ENCODE data around the gene ULK3.

DNA sequence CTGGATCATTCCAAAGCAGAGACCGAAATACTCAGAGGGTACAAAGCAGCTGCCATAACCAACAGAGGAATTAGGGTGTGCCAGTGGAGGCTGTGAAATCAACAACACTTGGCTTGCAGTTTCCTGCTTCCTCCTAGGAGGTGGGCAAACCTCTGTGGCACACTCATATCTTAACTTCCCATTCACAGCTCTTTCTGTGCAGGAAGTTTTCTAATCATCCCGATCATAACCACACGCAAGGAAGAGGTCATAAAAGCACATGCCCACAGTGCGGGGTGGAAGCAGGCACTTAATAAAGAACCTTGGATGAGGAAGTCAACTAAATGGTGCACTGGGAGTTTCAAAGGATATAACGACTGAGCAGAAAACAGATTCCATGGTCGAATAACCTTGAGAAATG is 25.1 kb upstream of the ULK3 start:
- TF ChIP-seq, protein P1, sequence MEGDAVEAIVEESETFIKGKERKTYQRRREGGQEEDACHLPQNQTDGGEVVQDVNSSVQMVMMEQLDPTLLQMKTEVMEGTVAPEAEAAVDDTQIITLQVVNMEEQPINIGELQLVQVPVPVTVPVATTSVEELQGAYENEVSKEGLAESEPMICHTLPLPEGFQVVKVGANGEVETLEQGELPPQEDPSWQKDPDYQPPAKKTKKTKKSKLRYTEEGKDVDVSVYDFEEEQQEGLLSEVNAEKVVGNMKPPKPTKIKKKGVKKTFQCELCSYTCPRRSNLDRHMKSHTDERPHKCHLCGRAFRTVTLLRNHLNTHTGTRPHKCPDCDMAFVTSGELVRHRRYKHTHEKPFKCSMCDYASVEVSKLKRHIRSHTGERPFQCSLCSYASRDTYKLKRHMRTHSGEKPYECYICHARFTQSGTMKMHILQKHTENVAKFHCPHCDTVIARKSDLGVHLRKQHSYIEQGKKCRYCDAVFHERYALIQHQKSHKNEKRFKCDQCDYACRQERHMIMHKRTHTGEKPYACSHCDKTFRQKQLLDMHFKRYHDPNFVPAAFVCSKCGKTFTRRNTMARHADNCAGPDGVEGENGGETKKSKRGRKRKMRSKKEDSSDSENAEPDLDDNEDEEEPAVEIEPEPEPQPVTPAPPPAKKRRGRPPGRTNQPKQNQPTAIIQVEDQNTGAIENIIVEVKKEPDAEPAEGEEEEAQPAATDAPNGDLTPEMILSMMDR (IDR thresholded peaks at IDR 0.05; ENCODE audit: low read depth, low read length), result no peak
- TF ChIP-seq EZH2phosphoT487 (IDR thresholded peaks at IDR 0.05; ENCODE audit: low read depth), result no peak

All from OCI-LY3 (cell line).